Fibroblast of mammary gland (primary cell): ENCODE measurements around the gene TUB.

Experiments used
- DNase-seq: peaks from one replicate; pipeline ENCODE4 v3.0.0-alpha.2; 2010; ENCODE audit warnings: low read depth
- H3K4me3 ChIP-seq: 2 replicates; pipeline ENCODE4 v1.5.1; 2011; ENCODE audit warnings: low read depth, mild to moderate bottlenecking, low read length, moderate library complexity; ENCODE audit not compliant: control insufficient read depth
- CTCF ChIP-seq: conservative IDR thresholded peaks from 2 replicates; pipeline ENCODE4 v1.5.1; 2011; ENCODE audit warnings: low read depth, low read length, inconsistent platforms; ENCODE audit not compliant: control insufficient read depth, insufficient read depth

Gene TUB

GRCh38 chr11:8080674-8081590 lies at the start of gene TUB:
Gene TUB, plus strand, starts transcription at chr11:8081211. Its CDS starts 300 bp downstream, at chr11:8081511.
- peak; percentile 24 for DNase-seq
- peak within 1 kb of the TSS; percentile 50 for H3K4me3 ChIP-seq

GRCh38 chr11:8031248-8032115 lies 49.5 kb upstream of the TUB start:
- no peak for DNase-seq
- no peak for TF ChIP-seq CTCF
- H3K4me3 ChIP-seq = no peak overlapping the region

More at GRCh38 chr11:8080674-8081590, at the start of gene TUB:
- no peak for TF ChIP-seq CTCF

GRCh38 chr11:8032122-8032521 lies 48.9 kb upstream of the TUB start:
- H3K4me3 ChIP-seq = no peak overlapping the region
- DNase-seq = no peak
- TF ChIP-seq CTCF = no peak

GRCh38 chr11:8032576-8033304 lies 48.3 kb upstream of the TUB start:
- no peak for DNase-seq
- no peak overlapping the region for H3K4me3 ChIP-seq
- TF ChIP-seq CTCF = no peak

- TF ChIP-seq CTCF = peak; percentile 87
- no peak overlapping the region for H3K4me3 ChIP-seq
- peak; percentile 86 for DNase-seq
These were observed 47.5 kb upstream of the TUB start for GRCh38 chr11:8033305-8034105.
